T-helper 1 cell treated with Interleukin-12 subunit alpha and Interleukin-12 subunit beta and Interleukin-4 antibody, amounts not matched to agents 30 μg/mL and 1 μg/mL, for 36 hours (primary cell): ENCODE measurements around the gene PGAP2.
A peak's percentile ranks its signal among the peaks of the same experiment; 100 is the strongest.

Source experiments
- H3K27ac Mint-ChIP-seq: one replicate; pipeline ENCODE4 v1.8.0; 2021; ENCODE audit warnings: mild to moderate bottlenecking, mixed read lengths
- H3K27me3 Mint-ChIP-seq: one replicate; pipeline ENCODE4 v1.8.0; 2021; ENCODE audit warnings: low read depth, mixed read lengths
- H3K36me3 Mint-ChIP-seq: one replicate; pipeline ENCODE4 v1.8.0; 2021; ENCODE audit warnings: low read depth, mixed read lengths
- H3K4me1 Mint-ChIP-seq: one replicate; pipeline ENCODE4 v1.8.0; 2021; ENCODE audit warnings: low read depth, mixed read lengths
- H3K4me3 Mint-ChIP-seq: one replicate; pipeline ENCODE4 v1.8.0; 2021; ENCODE audit warnings: mild to moderate bottlenecking, moderate library complexity, mixed read lengths
- H3K9me3 Mint-ChIP-seq: one replicate; pipeline ENCODE4 v1.8.0; 2021; ENCODE audit warnings: mixed read lengths

PGAP2 gene

GRCh38 chr11:3817181-3817800 lies 8.9 kb downstream of the PGAP2 start:
- H3K27ac Mint-ChIP-seq = no peak overlapping the region
- no peak overlapping the region for H3K4me3 Mint-ChIP-seq
- H3K36me3 Mint-ChIP-seq = no peaks in the 10 kb centered on the region
- H3K4me1 Mint-ChIP-seq = peaks cover under 1% of the 10 kb centered on the region
- no peaks in the 10 kb centered on the region for H3K27me3 Mint-ChIP-seq
- H3K9me3 Mint-ChIP-seq = no peaks in the 10 kb centered on the region

GRCh38 chr11:3820971-3821370 lies 12.6 kb downstream of the PGAP2 start:
- H3K27me3 Mint-ChIP-seq = no peaks in the 10 kb centered on the region
- H3K9me3 Mint-ChIP-seq = no peaks in the 10 kb centered on the region
- H3K4me3 Mint-ChIP-seq = no peak overlapping the region
- peaks cover 16% of the 10 kb centered on the region for H3K36me3 Mint-ChIP-seq
- no peak overlapping the region for H3K27ac Mint-ChIP-seq
- H3K4me1 Mint-ChIP-seq = peaks cover 17% of the 10 kb centered on the region

- H3K4me1 Mint-ChIP-seq = peaks cover 26% of the 10 kb centered on the region
- no peak overlapping the region for H3K27ac Mint-ChIP-seq
- no peaks in the 10 kb centered on the region for H3K27me3 Mint-ChIP-seq
- no peaks in the 10 kb centered on the region for H3K9me3 Mint-ChIP-seq
- H3K4me3 Mint-ChIP-seq = no peak overlapping the region
- peaks cover 27% of the 10 kb centered on the region for H3K36me3 Mint-ChIP-seq
These were observed 14.0 kb downstream of the PGAP2 start for GRCh38 chr11:3822312-3822711.

GRCh38 chr11:3823303-3823702 lies 14.9 kb downstream of the PGAP2 start:
- Mint-ChIP-seq H3K4me3 (no peak overlapping the region), H3K27me3 (no peaks in the 10 kb centered on the region), H3K36me3 (peaks cover 34% of the 10 kb centered on the region), H3K4me1 (peaks cover 29% of the 10 kb centered on the region), H3K9me3 (no peaks in the 10 kb centered on the region), H3K27ac (peak overlapping the region; percentile 62)

GRCh38 chr11:3823762-3824506 lies 15.6 kb downstream of the PGAP2 start:
- no peak overlapping the region for H3K4me3 Mint-ChIP-seq
- H3K9me3 Mint-ChIP-seq = no peaks in the 10 kb centered on the region
- H3K27me3 Mint-ChIP-seq = no peaks in the 10 kb centered on the region
- peaks cover 34% of the 10 kb centered on the region for H3K36me3 Mint-ChIP-seq
- H3K4me1 Mint-ChIP-seq = peaks cover 29% of the 10 kb centered on the region
- H3K27ac Mint-ChIP-seq = peak overlapping the region; percentile 45

GRCh38 chr11:3824714-3825472 lies 16.5 kb downstream of the PGAP2 start:
- H3K27me3 Mint-ChIP-seq = no peaks in the 10 kb centered on the region
- H3K9me3 Mint-ChIP-seq = no peaks in the 10 kb centered on the region
- peak overlapping the region; percentile 45 for H3K27ac Mint-ChIP-seq
- H3K36me3 Mint-ChIP-seq = peaks cover 34% of the 10 kb centered on the region
- H3K4me1 Mint-ChIP-seq = peaks cover 29% of the 10 kb centered on the region
- H3K4me3 Mint-ChIP-seq = no peak overlapping the region

- no peaks in the 10 kb centered on the region for H3K27me3 Mint-ChIP-seq
- peaks cover 30% of the 10 kb centered on the region for H3K4me1 Mint-ChIP-seq
- H3K4me3 Mint-ChIP-seq = no peak overlapping the region
- peaks cover 39% of the 10 kb centered on the region for H3K36me3 Mint-ChIP-seq
- H3K9me3 Mint-ChIP-seq = no peaks in the 10 kb centered on the region
- peak overlapping the region; percentile 55 for H3K27ac Mint-ChIP-seq
These were observed 17.3 kb downstream of the PGAP2 start for GRCh38 chr11:3825473-3826154.

- no peaks in the 10 kb centered on the region for H3K27me3 Mint-ChIP-seq
- peaks cover 48% of the 10 kb centered on the region for H3K36me3 Mint-ChIP-seq
- H3K9me3 Mint-ChIP-seq = no peaks in the 10 kb centered on the region
- no peak overlapping the region for H3K4me3 Mint-ChIP-seq
- H3K4me1 Mint-ChIP-seq = peaks cover 41% of the 10 kb centered on the region
- H3K27ac Mint-ChIP-seq = peak overlapping the region; percentile 26
These were observed 18.4 kb downstream of the PGAP2 start for GRCh38 chr11:3826721-3827120.

- Mint-ChIP-seq H3K27me3 (no peaks in the 10 kb centered on the region), H3K4me3 (no peak overlapping the region), H3K4me1 (peaks cover 50% of the 10 kb centered on the region), H3K27ac (no peak overlapping the region), H3K36me3 (peaks cover 51% of the 10 kb centered on the region), H3K9me3 (no peaks in the 10 kb centered on the region)
These were observed 19.2 kb downstream of the PGAP2 start for GRCh38 chr11:3827434-3828186.

GRCh38 chr11:3830088-3830487 lies 21.7 kb downstream of the PGAP2 start:
- Mint-ChIP-seq H3K27ac (no peak overlapping the region), H3K9me3 (no peaks in the 10 kb centered on the region), H3K36me3 (peaks cover 54% of the 10 kb centered on the region), H3K27me3 (no peaks in the 10 kb centered on the region), H3K4me3 (no peak overlapping the region), H3K4me1 (peaks cover 62% of the 10 kb centered on the region)

GRCh38 chr11:3830730-3831129 lies 22.4 kb downstream of the PGAP2 start:
- Mint-ChIP-seq H3K9me3 (no peaks in the 10 kb centered on the region), H3K4me1 (peaks cover 66% of the 10 kb centered on the region), H3K27ac (peak overlapping the region; percentile 4), H3K27me3 (no peaks in the 10 kb centered on the region), H3K4me3 (no peak overlapping the region), H3K36me3 (peaks cover 59% of the 10 kb centered on the region)

GRCh38 chr11:3831378-3832239 lies 23.2 kb downstream of the PGAP2 start:
- Mint-ChIP-seq H3K4me1 (peaks cover 58% of the 10 kb centered on the region), H3K27ac (peak overlapping the region; percentile 75), H3K27me3 (no peaks in the 10 kb centered on the region), H3K4me3 (peak overlapping the region; percentile 58), H3K36me3 (peaks cover 50% of the 10 kb centered on the region), H3K9me3 (no peaks in the 10 kb centered on the region)

GRCh38 chr11:3832816-3833215 lies 24.5 kb downstream of the PGAP2 start:
- Mint-ChIP-seq H3K27me3 (no peaks in the 10 kb centered on the region), H3K9me3 (no peaks in the 10 kb centered on the region), H3K27ac (peak overlapping the region; percentile 52), H3K4me1 (peaks cover 64% of the 10 kb centered on the region), H3K4me3 (no peak overlapping the region), H3K36me3 (peaks cover 46% of the 10 kb centered on the region)
